CD4-positive, alpha-beta T cell treated with Interferon gamma for 1 hour (primary cell): ENCODE measurements around the gene SFXN4.
"Not testable (repeated sequence)": the region's sequence is repeated elsewhere in the genome, so short reads cannot be mapped to it uniquely, and the experiment has no call there.

Experiments used
- DNase-seq: peaks from one replicate; pipeline ENCODE4 v3.0.0-alpha.2; 2020

The SFXN4 gene

DNA sequence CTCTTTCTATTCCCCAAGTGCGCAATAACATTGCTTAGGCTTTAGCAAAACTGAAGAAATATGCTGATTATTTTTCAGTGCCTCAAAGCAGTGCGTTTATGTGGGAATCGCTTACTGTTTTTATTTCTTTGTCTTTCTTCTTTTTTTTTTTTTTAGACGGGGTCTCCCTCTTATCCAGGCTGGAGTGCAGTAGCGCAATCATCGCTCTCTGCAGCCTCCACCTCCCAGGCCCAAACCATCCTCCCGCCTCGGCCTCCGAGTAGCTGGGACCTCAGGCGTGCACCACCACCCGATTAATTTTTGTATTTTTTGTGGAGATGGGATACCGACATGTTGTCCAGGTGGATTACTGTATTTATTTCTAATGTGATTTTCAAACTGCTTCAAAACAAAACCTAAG is 60.4 kb downstream of the SFXN4 start:
- no peak for DNase-seq

GRCh38 chr10:119104654-119105015 is 60.9 kb downstream of the SFXN4 start:
- DNase-seq = no peak

DNA sequence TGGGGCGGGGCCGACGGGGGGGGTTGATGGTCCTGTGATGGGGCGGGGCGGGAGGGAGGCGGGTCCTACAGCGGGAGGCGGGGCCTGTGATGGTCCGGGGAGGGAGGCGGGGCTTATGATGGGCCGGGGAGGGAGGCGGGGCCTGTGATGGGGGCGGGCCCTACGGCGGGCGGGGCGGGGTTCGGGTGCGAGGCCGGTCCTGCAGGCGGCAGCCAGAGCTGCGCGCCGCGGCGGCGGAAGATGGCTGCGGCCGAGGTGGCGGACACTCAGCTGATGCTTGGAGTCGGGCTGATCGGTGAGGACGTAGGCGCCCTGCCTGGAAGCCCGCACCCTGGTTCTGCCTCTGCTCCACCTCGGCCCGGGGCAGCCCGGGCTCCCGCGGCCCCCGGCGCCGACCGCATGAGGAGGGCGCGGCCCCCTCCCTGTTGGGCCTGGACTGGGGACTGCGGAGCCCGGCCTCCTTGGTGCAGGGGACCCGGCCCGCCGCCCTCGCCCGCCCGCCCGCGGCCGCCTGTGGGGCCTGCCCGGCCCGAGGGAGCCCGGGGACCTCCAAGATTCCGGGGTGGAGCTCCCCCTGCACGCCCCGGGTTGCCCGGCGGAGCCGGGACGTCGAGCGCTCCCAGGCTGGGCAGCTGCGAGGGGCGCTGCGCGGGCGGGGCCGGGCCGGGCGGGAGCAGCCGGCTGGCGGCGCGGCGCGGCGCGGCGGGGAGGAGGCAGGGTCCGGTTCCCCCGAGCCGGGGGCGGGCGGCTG is 61.4 kb downstream of the SFXN4 start, which contains the start of gene DENND10:
TSS of gene DENND10 (plus strand) at position 211 of the 751 bp plus-strand sequence. CDS start at position 241, 30 bp downstream.
- peak; percentile 78 for DNase-seq

- DNase-seq = no peak
These were observed 62.1 kb downstream of the SFXN4 start for GRCh38 chr10:119103241-119103902.

GRCh38 chr10:119101366-119102098 is 64.0 kb downstream of the SFXN4 start:
- DNase-seq = no peak

GRCh38 chr10:119100434-119101238 is 64.9 kb downstream of the SFXN4 start:
- DNase-seq = no peak

GRCh38 chr10:119098576-119098975 is 66.9 kb downstream of the SFXN4 start:
- no peak for DNase-seq

DNA sequence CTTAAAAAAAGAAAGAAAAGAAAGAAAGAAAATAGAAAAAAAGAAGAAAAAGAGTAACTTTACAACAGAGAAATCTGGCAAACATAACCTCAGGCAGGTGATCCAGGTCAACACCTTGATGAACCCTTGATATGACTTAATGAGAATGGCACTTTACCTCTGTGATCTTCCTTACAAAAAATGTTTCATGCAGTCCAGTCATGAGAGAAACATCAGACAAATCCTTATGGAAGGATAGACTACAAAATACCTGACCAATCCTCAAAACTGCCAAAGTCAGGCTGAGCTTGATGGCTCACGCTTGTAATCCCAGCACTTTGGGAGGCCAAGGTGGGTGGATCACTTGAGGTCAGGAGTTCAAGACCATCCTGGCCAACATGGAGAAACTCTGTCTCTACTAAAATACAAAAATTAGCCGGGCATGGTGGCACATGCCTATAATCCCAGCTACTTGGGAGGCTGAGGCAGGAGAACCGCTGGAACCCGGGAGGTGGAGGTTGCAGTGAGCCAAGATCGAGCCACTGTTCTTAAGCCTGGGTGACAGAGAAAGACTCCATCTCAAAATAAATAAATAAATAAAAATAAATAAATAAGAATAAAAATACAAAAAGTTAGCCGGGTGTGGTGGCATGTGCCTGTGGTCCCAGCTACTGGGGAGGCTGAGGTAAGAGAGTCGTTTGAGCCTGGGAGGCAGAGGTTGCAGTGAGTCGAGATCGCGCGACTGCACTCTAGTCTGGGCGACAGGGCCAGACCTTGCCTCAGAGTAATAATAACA is 68.7 kb downstream of the SFXN4 start:
- not testable (repeated sequence) for DNase-seq

GRCh38 chr10:119095640-119096039 is 69.9 kb downstream of the SFXN4 start:
- no peak for DNase-seq

DNA sequence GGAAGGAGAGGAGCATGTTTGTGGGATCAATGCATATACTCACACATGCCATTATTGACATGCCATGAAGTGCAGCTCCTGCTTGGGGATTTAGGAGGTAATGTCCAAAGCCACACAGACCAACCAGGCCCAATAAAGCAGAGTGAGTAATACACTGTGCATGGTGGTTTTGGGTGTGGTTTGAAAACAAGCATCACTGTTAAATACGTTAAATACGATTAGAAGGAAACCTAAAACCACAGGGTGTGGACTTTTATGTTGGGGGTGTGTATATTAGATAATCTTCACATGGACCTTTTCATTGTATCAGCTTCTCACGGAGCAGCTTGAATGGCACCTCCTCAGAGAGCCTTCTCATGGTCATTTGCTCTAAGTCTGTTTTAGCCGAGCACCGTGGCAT is 74.5 kb downstream of the SFXN4 start:
- peak; percentile 63 for DNase-seq
